K562 (cell line): ENCODE measurements around the gene TAS2R38. TPM values are rescaled to one million over a fixed set of nuclear protein-coding genes. Genes with fewer than 3 reads are reported as not detected.

Source experiments
- ATAC-seq: fragments of 200-7000 bp; cut with Tn5 transposase; 3 replicates; pipeline ENCODE4 v1.9.1; 2020; ENCODE audit warnings: moderate library complexity
- BruUV-seq: library from RNA; stranded (reverse); fragments of 400-500 nt; replicated peaks from 2 replicates; lab custom pipeline; 2021; lab: Mats Ljungman, UMichigan
- CTCF ChIA-PET: fragments of 300-600 bp; formaldehyde crosslinking; extraction: SDS; loops from one replicate; lab custom pipeline; 2021; ENCODE audit warnings: low intra/inter-chr PET ratio; lab: Yijun Ruan, JAX
- POLR2A ChIA-PET: fragments of 300-600, 350-650 bp; sonication (Branson Sonifier 250); formaldehyde crosslinking; extraction: SDS; loops from one replicate; lab custom pipeline; 2021; ENCODE audit warnings: antibody characterized with exemption, inconsistent platforms; lab: Yijun Ruan, JAX
- DNase-seq, 4 experiments: peaks; one replicate each; pipeline versions ENCODE4 v3.0.0 to v3.0.0-alpha.2; 2011 to 2018; ENCODE audit warnings: low spot score in 3 of 4, mixed read lengths in 3 of 4; ENCODE audit errors: extremely low read depth in 1 of 4
- FAIRE-seq: peaks from 2 replicates; lab custom pipeline; 2011; peaks lifted over from hg19 to GRCh38; lab: Jason Lieb, UNC
- H2AFZ ChIP-seq: 2 replicates; pipeline ENCODE4 v1.6.0; 2011; ENCODE audit warnings: low read depth, low read length, control low read depth, inconsistent platforms
- H3K27ac ChIP-seq: fragments of 200-600 bp; 3 replicates; pipeline ENCODE4 v1.8.0; 2011; ENCODE audit warnings: low read depth, mild to moderate bottlenecking, control low read depth, inconsistent platforms, low read length, moderate library complexity, mixed read lengths; ENCODE audit errors: extremely low read depth
- H3K27me3 ChIP-seq, 2 experiments: fragments of 300-600 bp in 1 of 2; 2 replicates in 1 of 2; 3 replicates in 1 of 2; pipeline versions ENCODE4 v1.6.0 to v1.8.0; 2011; ENCODE audit warnings: inconsistent platforms in 2 of 2, low read length in 2 of 2, mild to moderate bottlenecking in 1 of 2, mixed read lengths in 1 of 2, moderate library complexity in 1 of 2; ENCODE audit not compliant: control insufficient read depth in 2 of 2, insufficient read depth in 2 of 2
- H3K36me3 ChIP-seq: fragments of 300-600 bp; 3 replicates; pipeline ENCODE4 v1.8.0; 2011; ENCODE audit warnings: mild to moderate bottlenecking, low read length, inconsistent platforms; ENCODE audit not compliant: control insufficient read depth, insufficient read depth
- H3K4me1 ChIP-seq, 2 experiments: fragments of 200-600 bp in 1 of 2; replicated peaks in 1 of 2; 2 replicates in 1 of 2; 3 replicates in 1 of 2; pipeline versions ENCODE4 v1.5.1 to v1.8.0; 2011; ENCODE audit warnings: inconsistent platforms in 2 of 2, low read length in 2 of 2, mild to moderate bottlenecking in 1 of 2, mixed read lengths in 1 of 2, moderate library complexity in 1 of 2; ENCODE audit not compliant: control insufficient read depth in 2 of 2, insufficient read depth in 2 of 2
- H3K4me2 ChIP-seq: 2 replicates; pipeline ENCODE4 v1.6.1; 2011; ENCODE audit warnings: low read length, control low read depth, inconsistent platforms, mixed read lengths; ENCODE audit not compliant: insufficient read depth
- H3K4me3 ChIP-seq: fragments of 200-600 bp; sonication (generic), shearing (Covaris generic); 2 replicates; pipeline ENCODE4 v1.5.1; 2016; ENCODE audit warnings: control low read depth, inconsistent platforms
- H3K79me2 ChIP-seq: fragments of 200-600 bp; 3 replicates; pipeline ENCODE4 v1.8.0; 2011; ENCODE audit warnings: low read length, inconsistent platforms; ENCODE audit not compliant: control insufficient read depth, insufficient read depth
- H3K9ac ChIP-seq, 2 experiments: 2 replicates each; pipeline versions ENCODE4 v1.6.0 to v1.6.1; 2011; ENCODE audit warnings: low read depth in 2 of 2, low read length in 2 of 2, control low read depth in 1 of 2, inconsistent platforms in 1 of 2, mild to moderate bottlenecking in 1 of 2, mixed read lengths in 1 of 2; ENCODE audit not compliant: insufficient read depth in 1 of 2
- H3K9me1 ChIP-seq: one replicate; pipeline ENCODE4 v1.6.0; 2011; ENCODE audit warnings: inconsistent platforms, mild to moderate bottlenecking, low read length, moderate library complexity; ENCODE audit not compliant: control insufficient read depth, insufficient read depth
- H3K9me3 ChIP-seq: replicated peaks from 2 replicates; pipeline ENCODE4 v1.5.1; 2011; ENCODE audit warnings: low read depth, low read length, inconsistent platforms; ENCODE audit not compliant: control insufficient read depth, insufficient read depth
- H4K20me1 ChIP-seq: replicated peaks from 2 replicates; pipeline ENCODE4 v1.6.1; 2011; ENCODE audit warnings: low read length, inconsistent platforms, mixed read lengths; ENCODE audit not compliant: control insufficient read depth, insufficient read depth
- EHMT2 ChIP-seq: fragments of 450-650 bp; IDR thresholded peaks from 2 replicates; pipeline ENCODE4 v1.6.1; 2018; ENCODE audit warnings: antibody characterized with exemption
- HSF4 ChIP-seq: fragments of 250-450 bp; sonication (Bioruptor Pico); IDR thresholded peaks from 2 replicates; pipeline ENCODE4 v2.1.2; 2022; ENCODE audit warnings: mild to moderate bottlenecking, moderate library complexity, borderline replicate concordance
- PHB ChIP-seq: fragments of 250-450 bp; sonication (Bioruptor Pico); IDR thresholded peaks from 2 replicates; pipeline ENCODE4 v1.5.0; 2021
- ZNF263 ChIP-seq: sonication (generic); formaldehyde crosslinking; IDR thresholded peaks from 2 replicates; pipeline ENCODE4 v1.8.0; 2022; ENCODE audit warnings: mild to moderate bottlenecking, missing genetic modification reagents, borderline replicate concordance
- ZNF324 ChIP-seq: fragments of 250-450 bp; sonication (Bioruptor Pico); IDR thresholded peaks from 2 replicates; pipeline ENCODE4 v1.4.0; 2020; ENCODE audit warnings: mild to moderate bottlenecking
- ZNF561 ChIP-seq: fragments of 450-650 bp; formaldehyde crosslinking; conservative IDR thresholded peaks from 2 replicates; pipeline ENCODE4 v1.4.0; 2020; ENCODE audit warnings: mild to moderate bottlenecking, moderate library complexity
- WGBS: fragments of 100-300 bp; shearing (Covaris generic); methylation state at CpG from one replicate; pipeline ENCODE4 v1.1.6; 2016; ENCODE audit warnings: low coverage, mixed read lengths; ENCODE audit not compliant: insufficient coverage; ENCODE audit errors: missing lambda C conversion rate; 5-methylcytosine and 5-hydroxymethylcytosine counted together
- in situ Hi-C: fragments of 300-500 bp; cut with MboI; formaldehyde crosslinking; loops from 4 replicates; pipeline ENCODE4 v1.15.0; 2018; ENCODE audit warnings: inconsistent platforms, mixed read lengths
- intact Hi-C: fragments of 100-400 bp; cut with micrococcal nuclease; formaldehyde crosslinking; loops from 2 replicates; pipeline ENCODE4 v1.14.2; 2022
- polyA plus RNA-seq, 8 experiments: library from polyadenylated mRNA; depleted of rRNA in 4 of 8; stranded (reverse) in 5 of 8; unstranded in 3 of 8; fragments of >200 nt; fragmentation: Nextera tagmentation in 2 of 8; fragmentation: Illumina TruSeq in 1 of 8; extraction: Ambion mirVana in 2 of 8; extraction: Trizol in 1 of 8; gene quantifications; 2 replicates each; pipeline versions ENCODE4 v1.2.1 to v1.2.3, GENCODE V29; 2011 to 2014; ENCODE audit warnings: inconsistent platforms in 1 of 8, missing spikeins in 1 of 8
- total RNA-seq, 7 experiments: library from RNA; depleted of rRNA in 6 of 7; stranded (reverse); fragments of >200 nt in 6 of 7; fragmentation: Illumina TruSeq in 2 of 7; extraction: Trizol in 2 of 7; gene quantifications; 2 replicates each; pipeline versions ENCODE4 v1.2.1 to v1.2.3, GENCODE V29; 2011 to 2021; ENCODE audit warnings: low replicate concordance in 1 of 7
- TF ChIP-seq, protein P1 (sequence below): sonication (generic); formaldehyde crosslinking; IDR thresholded peaks from 2 replicates; pipeline ENCODE4 v1.4.0; 2020; ENCODE audit warnings: mild to moderate bottlenecking, missing genetic modification reagents
- TF ChIP-seq, protein P2 (sequence below): fragments of 450-650 bp; IDR thresholded peaks from 2 replicates; pipeline ENCODE4 v1.6.1; 2016; ENCODE audit warnings: missing biosample characterization, missing genetic modification characterization

The TAS2R38 gene
- total and polyA plus RNA-seq, 9 of the 15 experiments (the other 6 are each of a cell fraction or from before 2014, with no cell fraction given), result not detected

DNA sequence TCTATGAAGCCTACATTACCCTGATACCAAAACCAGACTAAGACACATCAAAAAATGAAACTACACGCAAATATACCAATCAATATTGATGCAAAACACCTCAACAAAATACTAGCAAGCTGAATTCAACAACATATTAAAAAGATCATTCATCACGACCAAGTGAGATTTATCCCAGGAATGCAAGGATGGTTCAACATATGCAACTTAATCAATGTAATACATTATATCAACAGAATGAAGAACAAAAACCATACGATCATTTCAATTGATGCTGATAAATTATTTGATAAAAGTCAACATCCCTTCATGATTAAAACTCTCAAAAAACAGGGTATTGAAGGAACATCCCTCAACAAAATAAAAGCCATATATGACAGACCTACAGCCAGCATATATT lies 32.5 kb downstream of the TAS2R38 start:
- Histone ChIP-seq H3K9ac (no peak overlapping the region), H3K9me3 (no peaks in the 10 kb centered on the region; the same call in 1 of the 2 replicates), H2AFZ (no peak overlapping the region), H3K9me1 (no peaks in the 10 kb centered on the region), H3K79me2 (no peaks in the 10 kb centered on the region), H3K27ac (no peak overlapping the region), H3K27me3 (no peaks in the 10 kb centered on the region), H3K36me3 (no peaks in the 10 kb centered on the region), H3K4me2 (no peak overlapping the region), H3K4me3 (no peak overlapping the region), H4K20me1 (no peaks in the 10 kb centered on the region), H3K4me1 (no peaks in the 10 kb centered on the region)
- WGBS, result 0% methylated on average over 3 of the region's 3 CpGs
- ChIA-PET CTCF (no interaction called here), POLR2A (no interaction called here)
- TF ChIP-seq, protein P1, sequence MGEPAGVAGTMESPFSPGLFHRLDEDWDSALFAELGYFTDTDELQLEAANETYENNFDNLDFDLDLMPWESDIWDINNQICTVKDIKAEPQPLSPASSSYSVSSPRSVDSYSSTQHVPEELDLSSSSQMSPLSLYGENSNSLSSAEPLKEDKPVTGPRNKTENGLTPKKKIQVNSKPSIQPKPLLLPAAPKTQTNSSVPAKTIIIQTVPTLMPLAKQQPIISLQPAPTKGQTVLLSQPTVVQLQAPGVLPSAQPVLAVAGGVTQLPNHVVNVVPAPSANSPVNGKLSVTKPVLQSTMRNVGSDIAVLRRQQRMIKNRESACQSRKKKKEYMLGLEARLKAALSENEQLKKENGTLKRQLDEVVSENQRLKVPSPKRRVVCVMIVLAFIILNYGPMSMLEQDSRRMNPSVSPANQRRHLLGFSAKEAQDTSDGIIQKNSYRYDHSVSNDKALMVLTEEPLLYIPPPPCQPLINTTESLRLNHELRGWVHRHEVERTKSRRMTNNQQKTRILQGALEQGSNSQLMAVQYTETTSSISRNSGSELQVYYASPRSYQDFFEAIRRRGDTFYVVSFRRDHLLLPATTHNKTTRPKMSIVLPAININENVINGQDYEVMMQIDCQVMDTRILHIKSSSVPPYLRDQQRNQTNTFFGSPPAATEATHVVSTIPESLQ (CRISPR knock-in tag), result no peak
- TF ChIP-seq HSF4 (CRISPR knock-in tag) (no peak), ZNF324 (CRISPR knock-in tag) (peak; percentile 95), ZNF263 (CRISPR knock-in tag) (no peak), EHMT2 (no peak), ZNF561 (CRISPR knock-in tag) (no peak), PHB (CRISPR knock-in tag) (no peak)
- TF ChIP-seq, protein P2, sequence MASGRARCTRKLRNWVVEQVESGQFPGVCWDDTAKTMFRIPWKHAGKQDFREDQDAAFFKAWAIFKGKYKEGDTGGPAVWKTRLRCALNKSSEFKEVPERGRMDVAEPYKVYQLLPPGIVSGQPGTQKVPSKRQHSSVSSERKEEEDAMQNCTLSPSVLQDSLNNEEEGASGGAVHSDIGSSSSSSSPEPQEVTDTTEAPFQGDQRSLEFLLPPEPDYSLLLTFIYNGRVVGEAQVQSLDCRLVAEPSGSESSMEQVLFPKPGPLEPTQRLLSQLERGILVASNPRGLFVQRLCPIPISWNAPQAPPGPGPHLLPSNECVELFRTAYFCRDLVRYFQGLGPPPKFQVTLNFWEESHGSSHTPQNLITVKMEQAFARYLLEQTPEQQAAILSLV (tag), result no peak
- intact Hi-C loops (no loop called here), in situ Hi-C loops (no loop called here)
- ATAC-seq (no peak), FAIRE-seq (no peak), DNase-seq (no peak)
- BruUV-seq, result no TSS peak
